HL-60 (cell line): Measurements from ENCODE around the gene ATP9B.

ENCODE experiments used
- DNase-seq, 2 experiments: peaks; one replicate each; pipeline ENCODE4 v3.0.0-alpha.2; 2010 to 2020; ENCODE audit warnings: low read depth in 1 of 2, low spot score in 1 of 2
- H3K27ac ChIP-seq: fragments of 250-450 bp; sonication (Bioruptor Pico); replicated peaks from 2 replicates; pipeline ENCODE4 v1.5.1; 2020; ENCODE audit warnings: mild to moderate bottlenecking, moderate library complexity
- H3K27me3 ChIP-seq: fragments of 250-450 bp; sonication (Bioruptor Pico); 2 replicates; pipeline ENCODE4 v1.5.1; 2021; ENCODE audit warnings: mild to moderate bottlenecking, moderate library complexity; ENCODE audit not compliant: insufficient read depth, poor library complexity, severe bottlenecking
- H3K4me3 ChIP-seq: replicated peaks from 2 replicates; pipeline ENCODE4 v1.5.1; 2011; ENCODE audit warnings: mild to moderate bottlenecking, control low read depth, low read length; ENCODE audit not compliant: insufficient read depth
- CTCF ChIP-seq: IDR thresholded peaks from one replicate; pipeline ENCODE4 v1.5.1; 2011; ENCODE audit warnings: low read length, control low read depth, inconsistent platforms; ENCODE audit not compliant: insufficient read depth
- GABPA ChIP-seq: IDR thresholded peaks from 2 replicates; pipeline ENCODE4 v1.6.1; 2012; ENCODE audit warnings: low read depth
- POLR2AphosphoS5 ChIP-seq: IDR thresholded peaks from 2 replicates; pipeline ENCODE4 v1.6.1; 2012; ENCODE audit warnings: low read depth
- REST ChIP-seq: IDR thresholded peaks from 2 replicates; pipeline ENCODE4 v1.6.1; 2012; ENCODE audit warnings: low read depth; ENCODE audit not compliant: insufficient replicate concordance
- SPI1 ChIP-seq: IDR thresholded peaks from 2 replicates; pipeline ENCODE4 v1.6.1; 2012; ENCODE audit warnings: low read depth, mild to moderate bottlenecking, borderline replicate concordance

Gene ATP9B

GRCh38 chr18:79424008-79424565 lies 354.9 kb downstream of the ATP9B start:
- H3K4me3 ChIP-seq: no peak overlapping the region
- no peak overlapping the region for H3K27ac ChIP-seq
- no peak for TF ChIP-seq POLR2AphosphoS5
- TF ChIP-seq REST: no peak
- TF ChIP-seq GABPA: no peak
- no peak for TF ChIP-seq SPI1
- no peak for TF ChIP-seq CTCF
- H3K27me3 ChIP-seq: no peaks in the 10 kb centered on the region
- DNase-seq: no peak

GRCh38 chr18:79424880-79425568 lies 355.8 kb downstream of the ATP9B start:
- H3K27ac ChIP-seq: no peak overlapping the region
- no peak overlapping the region for H3K4me3 ChIP-seq
- H3K27me3 ChIP-seq: no peaks in the 10 kb centered on the region
- TF ChIP-seq REST: no peak
- no peak for TF ChIP-seq POLR2AphosphoS5
- TF ChIP-seq CTCF: no peak
- no peak for TF ChIP-seq SPI1
- TF ChIP-seq GABPA: no peak
- no peak for DNase-seq

- no peak overlapping the region for H3K27ac ChIP-seq
These were observed 356.3 kb downstream of the ATP9B start for GRCh38 chr18:79425569-79425886.

More at GRCh38 chr18:79425569-79425886, 356.3 kb downstream of the ATP9B start:
- TF ChIP-seq POLR2AphosphoS5: no peak
- no peak for TF ChIP-seq CTCF
- TF ChIP-seq GABPA: no peak
- no peak for TF ChIP-seq SPI1
- no peak for TF ChIP-seq REST
- no peaks in the 10 kb centered on the region for H3K27me3 ChIP-seq
- DNase-seq: no peak
- no peak overlapping the region for H3K4me3 ChIP-seq
